Activated effector memory CD4-positive, alpha-beta T cell treated with Interleukin-2 at 50 U/mL for 16 hours (primary cell): Measurements from ENCODE around the gene PRKD2.
A peak's percentile ranks its signal among the peaks of the same experiment; 100 is the strongest.
"Not testable (repeated sequence)": the region's sequence is repeated elsewhere in the genome, so short reads cannot be mapped to it uniquely, and the experiment has no call there.

Source experiments
- DNase-seq: peaks from one replicate; pipeline ENCODE4 v3.0.0-alpha.2; 2020

PRKD2 gene

GRCh38 chr19:46723023-46723461, 6.1 kb upstream of the PRKD2 start:
- no peak for DNase-seq

- no peak for DNase-seq
These were observed 5.6 kb upstream of the PRKD2 start for GRCh38 chr19:46722421-46723022.

- DNase-seq, result no peak
These were observed 5.1 kb upstream of the PRKD2 start for GRCh38 chr19:46722004-46722380.

DNA sequence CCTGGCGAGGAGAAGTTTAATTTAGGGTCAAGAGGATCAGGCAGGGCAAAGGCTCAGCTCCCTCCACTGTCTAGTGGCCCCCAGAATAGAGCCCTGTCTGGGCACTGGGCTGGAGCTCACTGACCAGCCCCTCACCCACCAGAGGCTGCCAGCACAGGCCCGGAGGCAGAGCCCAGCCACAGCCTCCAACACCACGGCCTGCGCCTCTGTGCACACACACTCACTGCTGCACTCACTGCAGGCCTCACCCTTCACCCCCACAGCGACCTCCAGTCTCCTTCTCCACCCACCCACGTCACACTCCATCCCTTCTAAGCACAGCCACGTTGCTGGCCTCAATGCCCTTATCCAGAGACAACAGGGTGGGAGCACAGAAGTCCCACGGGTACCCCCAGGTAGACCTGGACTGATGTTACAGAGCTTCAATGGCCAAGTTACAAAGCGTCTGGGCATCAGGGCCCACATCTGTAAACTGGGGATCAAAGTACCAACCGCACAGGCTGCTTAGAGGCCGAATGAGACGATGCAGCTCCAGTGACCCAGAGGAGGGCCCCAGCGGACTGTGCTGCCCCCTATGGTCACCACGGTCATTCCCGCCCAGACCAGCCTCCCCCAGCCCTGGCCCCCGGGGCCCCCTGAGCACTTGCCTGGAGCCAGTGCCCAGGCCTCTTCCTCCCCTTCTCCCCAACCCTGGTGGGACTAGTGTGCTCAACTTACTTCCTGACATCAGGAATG, 4.5 kb upstream of the PRKD2 start:
- no peak for DNase-seq

GRCh38 chr19:46720503-46721239, 3.8 kb upstream of the PRKD2 start:
- DNase-seq, result no peak

GRCh38 chr19:46719629-46720502, 3.0 kb upstream of the PRKD2 start:
- DNase-seq, result no peak

GRCh38 chr19:46718934-46719622, 2.2 kb upstream of the PRKD2 start:
- no peak for DNase-seq

DNA sequence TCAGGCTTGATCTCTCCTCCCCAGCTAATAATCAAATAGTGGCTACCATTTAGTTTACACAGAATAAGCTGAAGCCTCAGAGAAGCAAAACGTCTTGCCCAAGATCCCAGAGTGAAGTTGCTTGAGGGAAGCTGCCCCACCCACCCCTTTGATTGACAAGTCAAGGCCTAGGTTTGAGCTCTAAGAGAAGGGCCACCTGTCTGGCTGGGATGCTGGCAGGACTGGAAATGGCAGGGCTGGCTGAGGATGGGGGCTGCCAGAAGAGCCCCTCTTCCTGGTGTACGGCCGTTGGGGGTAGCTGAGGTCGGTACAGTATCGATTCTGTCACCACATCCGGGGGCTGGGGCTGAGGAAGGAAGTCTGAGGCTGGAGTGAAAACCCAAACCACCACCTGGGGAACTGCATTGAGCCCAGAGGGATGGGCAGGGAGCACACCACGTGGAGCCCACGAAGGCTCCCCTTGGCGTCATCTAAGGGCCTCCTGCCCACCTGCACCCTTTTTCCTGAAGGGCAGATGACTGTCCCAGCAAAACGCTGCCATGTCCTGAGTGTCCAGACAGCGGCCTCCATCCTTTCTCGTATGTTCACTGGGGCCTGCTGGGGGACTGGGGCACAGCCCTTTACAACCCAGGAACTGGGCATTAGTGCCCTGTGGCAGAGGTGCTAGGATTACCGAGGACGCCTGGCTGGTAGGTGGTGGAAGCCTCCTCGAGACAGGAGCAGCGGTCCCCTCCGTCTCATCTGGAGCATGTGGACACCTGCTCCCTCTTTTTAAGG, 1.4 kb upstream of the PRKD2 start:
- DNase-seq, result peak; percentile 60

DNA sequence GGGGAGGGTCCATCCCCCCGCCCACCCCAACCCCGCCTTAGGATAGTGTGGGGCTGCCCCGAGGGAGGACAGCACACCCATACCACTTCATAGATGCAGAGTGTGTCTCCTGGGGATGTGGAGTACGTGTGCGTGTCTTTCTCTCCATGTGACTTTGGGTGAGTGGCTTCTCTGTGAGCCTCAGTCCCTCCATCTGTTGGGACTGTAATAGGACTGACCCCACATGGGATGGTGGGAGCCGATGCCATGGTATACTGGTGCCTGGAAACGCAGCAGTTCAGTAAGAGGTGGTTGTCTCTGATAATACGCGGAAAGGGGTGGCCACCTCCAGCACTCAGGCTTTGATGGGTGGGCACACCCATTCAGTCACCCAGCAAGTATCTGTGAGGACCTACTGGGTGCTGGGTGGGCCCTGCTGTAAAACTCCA, 816 bp upstream of the PRKD2 start:
- no peak for DNase-seq

GRCh38 chr19:46716672-46717033, 261 bp downstream of the PRKD2 start:
- DNase-seq, result no peak

- no peak for DNase-seq
These were observed 791 bp downstream of the PRKD2 start for GRCh38 chr19:46715975-46716671.

- no peak for DNase-seq
These were observed 1.3 kb downstream of the PRKD2 start for GRCh38 chr19:46715620-46715974.

DNA sequence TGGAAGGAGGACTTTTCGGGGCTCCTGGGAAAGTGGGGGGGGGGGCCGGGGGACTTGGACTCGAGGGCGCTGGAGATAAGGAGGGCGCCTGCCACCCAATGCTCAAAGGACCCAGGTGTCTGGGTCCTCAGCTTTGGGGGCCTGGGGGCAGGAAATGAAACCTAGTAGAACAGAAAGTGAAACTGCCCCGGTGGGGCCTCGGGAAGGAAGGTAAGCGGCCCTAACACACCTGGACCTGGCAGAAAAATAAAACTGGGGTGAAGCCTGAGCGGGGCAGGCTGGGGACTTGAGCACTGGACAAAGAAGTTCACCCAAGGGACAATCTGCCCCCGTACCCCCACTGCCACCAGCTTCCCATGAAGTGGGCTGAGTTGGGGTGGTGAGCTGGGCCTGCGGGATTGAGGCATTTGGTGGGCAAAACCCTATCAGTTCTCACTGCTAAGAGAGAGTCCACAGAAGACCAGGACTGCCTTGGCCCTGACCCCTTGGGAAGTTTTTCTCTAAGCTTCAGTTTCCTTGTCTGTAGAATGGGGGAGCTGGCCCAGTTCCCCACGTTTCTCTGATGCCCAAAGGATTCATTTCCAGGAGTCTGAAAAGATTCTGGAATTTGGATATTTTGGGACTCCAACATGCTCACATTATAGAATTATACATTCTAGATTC, 2.3 kb downstream of the PRKD2 start:
- DNase-seq, result no peak

DNA sequence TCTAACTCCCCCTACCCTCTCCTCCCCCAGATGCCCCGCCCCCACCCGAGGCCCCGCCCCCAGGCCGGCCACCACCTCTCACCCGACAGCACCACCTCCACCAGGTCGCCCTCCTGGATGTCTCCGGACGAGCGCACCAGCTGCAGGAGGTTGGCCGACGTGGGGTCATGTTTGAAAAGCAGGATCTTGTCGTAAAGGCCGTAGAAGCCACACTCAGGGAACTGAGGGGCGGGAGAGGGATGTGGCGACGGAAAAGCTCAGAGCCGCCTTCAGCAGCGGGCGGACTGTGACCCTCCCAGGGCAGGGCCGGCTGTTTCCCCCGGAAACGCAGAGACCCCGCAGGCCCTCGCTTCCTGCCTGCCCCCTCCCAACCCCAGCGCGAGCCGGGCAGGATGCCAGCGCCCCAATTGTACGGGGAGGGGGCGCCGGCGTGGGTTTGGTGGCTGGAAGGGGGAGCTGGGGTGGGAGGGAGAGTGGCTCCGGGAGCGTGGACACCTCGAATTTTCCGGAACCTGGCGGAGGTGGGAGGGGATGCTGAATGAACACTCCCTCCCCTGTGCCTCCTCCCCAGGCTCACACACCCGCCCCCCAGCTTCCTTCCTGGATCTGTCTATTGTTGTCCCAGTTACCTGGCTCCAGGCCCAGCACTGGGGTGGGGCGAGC, 3.0 kb downstream of the PRKD2 start:
- peak; percentile 73 for DNase-seq

GRCh38 chr19:46712768-46713338, 4.1 kb downstream of the PRKD2 start:
- not testable (repeated sequence) for DNase-seq

DNA sequence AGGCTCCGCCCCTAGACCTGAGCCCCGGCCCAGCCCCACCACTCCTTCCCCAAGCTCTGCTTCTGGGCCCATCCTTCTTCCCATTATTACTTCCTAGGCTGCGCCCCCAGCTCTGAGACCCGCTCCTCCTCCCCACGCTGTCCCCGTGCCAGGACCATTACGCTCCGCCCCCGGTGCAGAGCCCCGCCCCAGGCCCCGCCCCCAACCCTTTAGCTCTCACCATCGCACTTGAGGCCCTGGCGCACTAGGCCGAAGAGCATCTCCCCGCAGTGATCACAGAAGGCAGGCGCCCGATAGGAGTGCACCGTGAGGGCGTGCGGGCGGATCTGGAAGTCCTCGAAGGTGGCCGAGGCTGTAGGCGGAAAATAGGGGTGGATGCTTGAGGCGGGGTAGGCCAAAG, 6.2 kb downstream of the PRKD2 start:
- DNase-seq, result no peak

- peak; percentile 75 for DNase-seq
These were observed 12.4 kb downstream of the PRKD2 start for GRCh38 chr19:46704379-46705076.

- DNase-seq, result no peak
These were observed 16.2 kb downstream of the PRKD2 start for GRCh38 chr19:46700704-46701103.
